ENCODE measurements around the gene PHPT1.

The PHPT1 gene

GRCh38 chr9:136849960-136850865 lies 1.0 kb downstream of the PHPT1 start:
- DNase-seq: no peak

GRCh38 chr9:136850866-136851775 lies 1.9 kb downstream of the PHPT1 start:
- no peak for DNase-seq

GRCh38 chr9:136851941-136852663 lies 2.9 kb downstream of the PHPT1 start, which contains the start of gene MAMDC4:
Gene MAMDC4 (plus strand): TSS chr9:136852346. CDS start chr9:136852417, 71 bp downstream.
- no peak for DNase-seq

- DNase-seq: no peak
These were observed 3.7 kb downstream of the PHPT1 start for GRCh38 chr9:136852664-136853595.

GRCh38 chr9:136853596-136854112 lies 4.4 kb downstream of the PHPT1 start:
- no peak for DNase-seq

- no peak for DNase-seq
These were observed 5.1 kb downstream of the PHPT1 start for GRCh38 chr9:136854113-136854841.

- DNase-seq: no peak
These were observed 5.7 kb downstream of the PHPT1 start for GRCh38 chr9:136854842-136855460.

GRCh38 chr9:136855461-136856078 lies 6.4 kb downstream of the PHPT1 start:
- DNase-seq: no peak

GRCh38 chr9:136856079-136856476 lies 6.9 kb downstream of the PHPT1 start:
- no peak for DNase-seq

- no peak for DNase-seq
These were observed 7.4 kb downstream of the PHPT1 start for GRCh38 chr9:136856541-136857141.

- no peak for DNase-seq
These were observed 8.0 kb downstream of the PHPT1 start for GRCh38 chr9:136857166-136857565.

GRCh38 chr9:136857581-136858412 lies 8.6 kb downstream of the PHPT1 start:
- DNase-seq: no peak

GRCh38 chr9:136858452-136858843 lies 9.2 kb downstream of the PHPT1 start:
- no peak for DNase-seq

- DNase-seq: no peak
These were observed 9.9 kb downstream of the PHPT1 start for GRCh38 chr9:136858844-136859757.

- DNase-seq: no peak
These were observed 11.3 kb downstream of the PHPT1 start for GRCh38 chr9:136860529-136860928.

GRCh38 chr9:136860933-136861873 lies 12.0 kb downstream of the PHPT1 start:
- no peak for DNase-seq

All from activated CD4-positive, alpha-beta T cell treated with anti-CD3 and anti-CD28 coated beads, Interleukin-2, Interleukin-6, amounts not matched to agents 100 ng/mL and 50 ng/mL, durations not matched to agents 16 hours and 8 hours (primary cell).